CD4-positive, alpha-beta T cell treated with Interleukin-2 at 100 ng/mL for 4 hours (primary cell): Measurements from ENCODE around the gene SCYL1.

Source experiments
- DNase-seq: peaks from one replicate; pipeline ENCODE4 v3.0.0-alpha.2; 2020; ENCODE audit warnings: low spot score

Gene SCYL1

DNA sequence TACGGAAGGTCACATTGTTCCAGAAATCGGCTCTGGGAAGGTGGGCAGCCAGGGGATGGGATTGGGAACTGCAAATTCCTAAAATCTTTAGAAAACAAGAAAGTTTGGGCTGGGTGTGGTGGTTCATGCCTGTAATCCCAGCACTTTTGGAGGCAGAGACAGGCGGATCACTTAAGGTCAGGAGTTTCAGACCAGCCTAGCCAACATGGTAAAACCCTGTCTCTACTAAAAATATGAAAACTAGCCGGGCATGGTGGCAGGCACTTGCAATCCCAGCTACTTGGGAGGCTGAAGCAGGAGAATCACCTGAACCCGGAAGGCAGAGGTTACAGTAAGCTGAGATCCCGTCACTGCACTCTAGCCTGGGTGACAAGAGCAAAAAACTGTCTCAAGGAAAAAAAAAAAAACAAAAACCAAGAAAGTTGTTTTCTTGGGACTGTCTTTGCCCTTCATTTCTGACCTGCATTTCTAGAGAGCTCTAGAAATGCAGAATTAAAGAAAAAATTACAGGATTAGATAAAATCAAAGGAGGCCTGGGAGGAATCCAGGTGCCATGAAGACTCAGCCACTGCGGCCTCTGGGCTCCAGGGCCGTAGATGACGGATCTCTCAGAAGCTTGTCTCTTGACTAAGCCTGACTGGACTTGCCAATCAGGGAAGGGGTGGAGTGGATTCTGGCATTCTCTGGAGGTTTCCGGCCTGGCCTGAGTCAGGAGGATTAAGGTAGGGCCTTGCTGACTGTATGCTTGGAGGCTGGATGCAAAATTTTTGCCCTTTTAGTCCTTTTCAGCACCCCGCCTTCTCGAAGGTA, 31.3 kb upstream of the SCYL1 start:
- no peak for DNase-seq

DNA sequence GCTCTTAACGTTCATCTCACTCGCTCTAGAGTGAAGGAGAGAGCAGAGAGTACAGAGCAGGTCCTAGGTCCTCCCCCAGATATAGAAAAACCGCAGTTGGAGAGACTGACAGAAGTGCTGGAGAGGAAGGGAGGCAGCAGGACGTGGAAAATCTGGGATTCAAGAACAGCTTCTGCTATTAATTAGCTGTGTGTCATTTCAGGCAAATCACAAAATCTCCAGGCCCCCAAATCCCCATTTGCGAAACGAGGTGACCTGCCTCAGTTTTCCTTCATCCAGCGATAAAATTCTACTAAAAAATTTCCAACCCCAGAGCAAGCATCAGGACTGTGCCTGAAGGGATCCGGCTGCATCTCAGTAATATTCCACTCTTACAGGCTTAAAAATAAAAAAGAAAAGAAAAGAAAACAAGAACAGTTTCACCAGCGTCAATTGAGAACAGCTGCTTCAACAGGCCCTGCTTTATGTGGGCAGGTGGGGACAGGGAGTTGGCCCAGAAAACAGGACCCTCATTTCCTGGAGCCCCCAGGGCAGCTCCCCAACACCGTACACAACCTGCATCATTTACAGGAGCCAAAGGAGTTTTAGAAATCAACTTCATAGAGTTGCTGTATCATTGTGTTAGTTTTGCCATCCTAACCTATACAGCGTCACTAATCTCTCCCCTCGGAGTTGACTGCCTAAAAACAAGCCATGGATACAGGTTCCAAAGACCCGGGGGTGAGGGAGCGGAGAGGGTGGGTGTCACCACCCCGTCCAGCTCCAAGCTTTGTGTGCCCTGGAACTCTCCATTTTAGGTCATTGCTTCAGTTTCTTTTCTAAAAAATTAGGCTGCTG, 28.4 kb upstream of the SCYL1 start:
- no peak for DNase-seq

DNA sequence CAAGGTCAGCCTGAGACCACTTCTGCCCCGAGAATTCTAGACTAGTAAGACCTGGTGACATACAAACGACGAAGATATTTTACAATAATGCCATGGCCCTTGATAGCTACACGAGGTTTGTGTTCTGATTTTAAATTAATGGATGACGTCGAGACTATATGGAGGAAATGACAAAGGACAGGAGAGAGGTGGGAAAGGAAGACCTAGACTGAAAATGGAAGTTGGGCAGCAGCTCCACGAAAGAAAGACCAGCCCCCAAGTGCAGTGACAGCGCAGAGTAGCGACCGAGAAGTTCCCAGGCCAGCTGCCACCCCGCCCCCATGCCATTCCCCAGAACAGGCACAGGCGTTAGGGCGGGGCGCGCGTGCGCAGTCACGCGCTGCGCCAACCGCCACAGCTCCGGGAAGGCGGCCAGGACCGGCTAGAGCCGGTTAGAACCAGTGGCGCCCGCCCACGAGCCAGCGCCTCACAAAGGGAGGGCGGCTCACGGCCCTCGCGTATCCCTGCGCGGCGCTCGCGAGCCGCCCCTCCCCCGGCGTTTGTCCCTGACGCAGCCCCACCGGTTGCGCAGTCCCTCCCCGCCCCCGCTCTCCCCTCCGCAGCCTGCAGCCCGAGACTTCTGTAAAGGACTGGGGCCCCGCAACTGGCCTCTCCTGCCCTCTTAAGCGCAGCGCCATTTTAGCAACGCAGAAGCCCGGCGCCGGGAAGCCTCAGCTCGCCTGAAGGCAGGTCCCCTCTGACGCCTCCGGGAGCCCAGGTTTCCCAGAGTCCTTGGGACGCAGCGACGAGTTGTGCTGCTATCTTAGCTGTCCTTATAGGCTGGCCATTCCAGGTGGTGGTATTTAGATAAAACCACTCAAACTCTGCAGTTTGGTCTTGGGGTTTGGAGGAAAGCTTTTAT, 27.5 kb upstream of the SCYL1 start:
- peak; percentile 97 for DNase-seq

DNA sequence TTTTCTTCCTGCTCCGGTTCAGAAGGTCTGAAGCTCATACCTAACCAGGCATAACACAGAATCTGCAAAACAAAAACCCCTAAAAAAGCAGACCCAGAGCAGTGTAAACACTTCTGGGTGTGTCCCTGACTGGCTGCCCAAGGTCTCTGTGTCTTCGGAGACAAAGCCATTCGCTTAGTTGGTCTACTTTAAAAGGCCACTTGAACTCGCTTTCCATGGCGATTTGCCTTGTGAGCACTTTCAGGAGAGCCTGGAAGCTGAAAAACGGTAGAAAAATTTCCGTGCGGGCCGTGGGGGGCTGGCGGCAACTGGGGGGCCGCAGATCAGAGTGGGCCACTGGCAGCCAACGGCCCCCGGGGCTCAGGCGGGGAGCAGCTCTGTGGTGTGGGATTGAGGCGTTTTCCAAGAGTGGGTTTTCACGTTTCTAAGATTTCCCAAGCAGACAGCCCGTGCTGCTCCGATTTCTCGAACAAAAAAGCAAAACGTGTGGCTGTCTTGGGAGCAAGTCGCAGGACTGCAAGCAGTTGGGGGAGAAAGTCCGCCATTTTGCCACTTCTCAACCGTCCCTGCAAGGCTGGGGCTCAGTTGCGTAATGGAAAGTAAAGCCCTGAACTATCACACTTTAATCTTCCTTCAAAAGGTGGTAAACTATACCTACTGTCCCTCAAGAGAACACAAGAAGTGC, 26.7 kb upstream of the SCYL1 start:
- peak; percentile 71 for DNase-seq

DNA sequence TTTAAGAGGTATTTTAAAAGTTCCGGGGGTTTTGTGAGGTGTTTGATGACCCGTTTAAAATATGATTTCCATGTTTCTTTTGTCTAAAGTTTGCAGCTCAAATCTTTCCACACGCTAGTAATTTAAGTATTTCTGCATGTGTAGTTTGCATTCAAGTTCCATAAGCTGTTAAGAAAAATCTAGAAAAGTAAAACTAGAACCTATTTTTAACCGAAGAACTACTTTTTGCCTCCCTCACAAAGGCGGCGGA, 26.2 kb upstream of the SCYL1 start:
- DNase-seq, result no peak

DNA sequence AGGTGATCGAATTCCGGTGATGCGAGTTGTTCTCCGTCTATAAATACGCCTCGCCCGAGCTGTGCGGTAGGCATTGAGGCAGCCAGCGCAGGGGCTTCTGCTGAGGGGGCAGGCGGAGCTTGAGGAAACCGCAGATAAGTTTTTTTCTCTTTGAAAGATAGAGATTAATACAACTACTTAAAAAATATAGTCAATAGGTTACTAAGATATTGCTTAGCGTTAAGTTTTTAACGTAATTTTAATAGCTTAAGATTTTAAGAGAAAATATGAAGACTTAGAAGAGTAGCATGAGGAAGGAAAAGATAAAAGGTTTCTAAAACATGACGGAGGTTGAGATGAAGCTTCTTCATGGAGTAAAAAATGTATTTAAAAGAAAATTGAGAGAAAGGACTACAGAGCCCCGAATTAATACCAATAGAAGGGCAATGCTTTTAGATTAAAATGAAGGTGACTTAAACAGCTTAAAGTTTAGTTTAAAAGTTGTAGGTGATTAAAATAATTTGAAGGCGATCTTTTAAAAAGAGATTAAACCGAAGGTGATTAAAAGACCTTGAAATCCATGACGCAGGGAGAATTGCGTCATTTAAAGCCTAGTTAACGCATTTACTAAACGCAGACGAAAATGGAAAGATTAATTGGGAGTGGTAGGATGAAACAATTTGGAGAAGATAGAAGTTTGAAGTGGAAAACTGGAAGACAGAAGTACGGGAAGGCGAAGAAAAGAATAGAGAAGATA, 25.7 kb upstream of the SCYL1 start, which contains the start of gene MALAT1:
MALAT1 (plus strand) TSS at position 69 of the 736 bp plus-strand sequence.
- DNase-seq, result peak; percentile 97

DNA sequence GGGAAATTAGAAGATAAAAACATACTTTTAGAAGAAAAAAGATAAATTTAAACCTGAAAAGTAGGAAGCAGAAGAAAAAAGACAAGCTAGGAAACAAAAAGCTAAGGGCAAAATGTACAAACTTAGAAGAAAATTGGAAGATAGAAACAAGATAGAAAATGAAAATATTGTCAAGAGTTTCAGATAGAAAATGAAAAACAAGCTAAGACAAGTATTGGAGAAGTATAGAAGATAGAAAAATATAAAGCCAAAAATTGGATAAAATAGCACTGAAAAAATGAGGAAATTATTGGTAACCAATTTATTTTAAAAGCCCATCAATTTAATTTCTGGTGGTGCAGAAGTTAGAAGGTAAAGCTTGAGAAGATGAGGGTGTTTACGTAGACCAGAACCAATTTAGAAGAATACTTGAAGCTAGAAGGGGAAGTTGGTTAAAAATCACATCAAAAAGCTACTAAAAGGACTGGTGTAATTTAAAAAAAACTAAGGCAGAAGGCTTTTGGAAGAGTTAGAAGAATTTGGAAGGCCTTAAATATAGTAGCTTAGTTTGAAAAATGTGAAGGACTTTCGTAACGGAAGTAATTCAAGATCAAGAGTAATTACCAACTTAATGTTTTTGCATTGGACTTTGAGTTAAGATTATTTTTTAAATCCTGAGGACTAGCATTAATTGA, 25.0 kb upstream of the SCYL1 start:
- DNase-seq, result no peak

DNA sequence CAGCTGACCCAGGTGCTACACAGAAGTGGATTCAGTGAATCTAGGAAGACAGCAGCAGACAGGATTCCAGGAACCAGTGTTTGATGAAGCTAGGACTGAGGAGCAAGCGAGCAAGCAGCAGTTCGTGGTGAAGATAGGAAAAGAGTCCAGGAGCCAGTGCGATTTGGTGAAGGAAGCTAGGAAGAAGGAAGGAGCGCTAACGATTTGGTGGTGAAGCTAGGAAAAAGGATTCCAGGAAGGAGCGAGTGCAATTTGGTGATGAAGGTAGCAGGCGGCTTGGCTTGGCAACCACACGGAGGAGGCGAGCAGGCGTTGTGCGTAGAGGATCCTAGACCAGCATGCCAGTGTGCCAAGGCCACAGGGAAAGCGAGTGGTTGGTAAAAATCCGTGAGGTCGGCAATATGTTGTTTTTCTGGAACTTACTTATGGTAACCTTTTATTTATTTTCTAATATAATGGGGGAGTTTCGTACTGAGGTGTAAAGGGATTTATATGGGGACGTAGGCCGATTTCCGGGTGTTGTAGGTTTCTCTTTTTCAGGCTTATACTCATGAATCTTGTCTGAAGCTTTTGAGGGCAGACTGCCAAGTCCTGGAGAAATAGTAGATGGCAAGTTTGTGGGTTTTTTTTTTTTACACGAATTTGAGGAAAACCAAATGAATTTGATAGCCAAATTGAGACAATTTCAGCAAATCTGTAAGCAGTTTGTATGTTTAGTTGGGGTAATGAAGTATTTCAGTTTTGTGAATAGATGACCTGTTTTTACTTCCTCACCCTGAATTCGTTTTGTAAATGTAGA, 24.3 kb upstream of the SCYL1 start:
- DNase-seq, result peak; percentile 42

DNA sequence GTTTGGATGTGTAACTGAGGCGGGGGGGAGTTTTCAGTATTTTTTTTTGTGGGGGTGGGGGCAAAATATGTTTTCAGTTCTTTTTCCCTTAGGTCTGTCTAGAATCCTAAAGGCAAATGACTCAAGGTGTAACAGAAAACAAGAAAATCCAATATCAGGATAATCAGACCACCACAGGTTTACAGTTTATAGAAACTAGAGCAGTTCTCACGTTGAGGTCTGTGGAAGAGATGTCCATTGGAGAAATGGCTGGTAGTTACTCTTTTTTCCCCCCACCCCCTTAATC, 23.8 kb upstream of the SCYL1 start:
- DNase-seq, result no peak

DNA sequence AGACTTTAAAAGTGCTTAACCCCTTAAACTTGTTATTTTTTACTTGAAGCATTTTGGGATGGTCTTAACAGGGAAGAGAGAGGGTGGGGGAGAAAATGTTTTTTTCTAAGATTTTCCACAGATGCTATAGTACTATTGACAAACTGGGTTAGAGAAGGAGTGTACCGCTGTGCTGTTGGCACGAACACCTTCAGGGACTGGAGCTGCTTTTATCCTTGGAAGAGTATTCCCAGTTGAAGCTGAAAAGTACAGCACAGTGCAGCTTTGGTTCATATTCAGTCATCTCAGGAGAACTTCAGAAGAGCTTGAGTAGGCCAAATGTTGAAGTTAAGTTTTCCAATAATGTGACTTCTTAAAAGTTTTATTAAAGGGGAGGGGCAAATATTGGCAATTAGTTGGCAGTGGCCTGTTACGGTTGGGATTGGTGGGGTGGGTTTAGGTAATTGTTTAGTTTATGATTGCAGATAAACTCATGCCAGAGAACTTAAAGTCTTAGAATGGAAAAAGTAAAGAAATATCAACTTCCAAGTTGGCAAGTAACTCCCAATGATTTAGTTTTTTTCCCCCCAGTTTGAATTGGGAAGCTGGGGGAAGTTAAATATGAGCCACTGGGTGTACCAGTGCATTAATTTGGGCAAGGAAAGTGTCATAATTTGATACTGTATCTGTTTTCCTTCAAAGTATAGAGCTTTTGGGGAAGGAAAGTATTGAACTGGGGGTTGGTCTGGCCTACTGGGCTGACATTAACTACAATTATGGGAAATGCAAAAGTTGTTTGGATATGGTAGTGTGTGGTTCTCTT, 23.2 kb upstream of the SCYL1 start:
- peak; percentile 3 for DNase-seq

DNA sequence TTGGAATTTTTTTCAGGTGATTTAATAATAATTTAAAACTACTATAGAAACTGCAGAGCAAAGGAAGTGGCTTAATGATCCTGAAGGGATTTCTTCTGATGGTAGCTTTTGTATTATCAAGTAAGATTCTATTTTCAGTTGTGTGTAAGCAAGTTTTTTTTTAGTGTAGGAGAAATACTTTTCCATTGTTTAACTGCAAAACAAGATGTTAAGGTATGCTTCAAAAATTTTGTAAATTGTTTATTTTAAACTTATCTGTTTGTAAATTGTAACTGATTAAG, 22.7 kb upstream of the SCYL1 start:
- no peak for DNase-seq

DNA sequence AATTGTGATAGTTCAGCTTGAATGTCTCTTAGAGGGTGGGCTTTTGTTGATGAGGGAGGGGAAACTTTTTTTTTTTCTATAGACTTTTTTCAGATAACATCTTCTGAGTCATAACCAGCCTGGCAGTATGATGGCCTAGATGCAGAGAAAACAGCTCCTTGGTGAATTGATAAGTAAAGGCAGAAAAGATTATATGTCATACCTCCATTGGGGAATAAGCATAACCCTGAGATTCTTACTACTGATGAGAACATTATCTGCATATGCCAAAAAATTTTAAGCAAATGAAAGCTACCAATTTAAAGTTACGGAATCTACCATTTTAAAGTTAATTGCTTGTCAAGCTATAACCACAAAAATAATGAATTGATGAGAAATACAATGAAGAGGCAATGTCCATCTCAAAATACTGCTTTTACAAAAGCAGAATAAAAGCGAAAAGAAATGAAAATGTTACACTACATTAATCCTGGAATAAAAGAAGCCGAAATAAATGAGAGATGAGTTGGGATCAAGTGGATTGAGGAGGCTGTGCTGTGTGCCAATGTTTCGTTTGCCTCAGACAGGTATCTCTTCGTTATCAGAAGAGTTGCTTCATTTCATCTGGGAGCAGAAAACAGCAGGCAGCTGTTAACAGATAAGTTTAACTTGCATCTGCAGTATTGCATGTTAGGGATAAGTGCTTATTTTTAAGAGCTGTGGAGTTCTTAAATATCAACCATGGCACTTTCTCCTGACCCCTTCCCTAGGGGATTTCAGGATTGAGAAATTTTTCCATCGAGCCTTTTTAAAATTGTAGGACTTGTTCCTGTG, 22.1 kb upstream of the SCYL1 start:
- peak; percentile 47 for DNase-seq

DNA sequence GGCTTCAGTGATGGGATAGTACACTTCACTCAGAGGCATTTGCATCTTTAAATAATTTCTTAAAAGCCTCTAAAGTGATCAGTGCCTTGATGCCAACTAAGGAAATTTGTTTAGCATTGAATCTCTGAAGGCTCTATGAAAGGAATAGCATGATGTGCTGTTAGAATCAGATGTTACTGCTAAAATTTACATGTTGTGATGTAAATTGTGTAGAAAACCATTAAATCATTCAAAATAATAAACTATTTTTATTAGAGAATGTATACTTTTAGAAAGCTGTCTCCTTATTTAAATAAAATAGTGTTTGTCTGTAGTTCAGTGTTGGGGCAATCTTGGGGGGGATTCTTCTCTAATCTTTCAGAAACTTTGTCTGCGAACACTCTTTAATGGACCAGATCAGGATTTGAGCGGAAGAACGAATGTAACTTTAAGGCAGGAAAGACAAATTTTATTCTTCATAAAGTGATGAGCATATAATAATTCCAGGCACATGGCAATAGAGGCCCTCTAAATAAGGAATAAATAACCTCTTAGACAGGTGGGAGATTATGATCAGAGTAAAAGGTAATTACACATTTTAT, 21.4 kb upstream of the SCYL1 start:
- no peak for DNase-seq

DNA sequence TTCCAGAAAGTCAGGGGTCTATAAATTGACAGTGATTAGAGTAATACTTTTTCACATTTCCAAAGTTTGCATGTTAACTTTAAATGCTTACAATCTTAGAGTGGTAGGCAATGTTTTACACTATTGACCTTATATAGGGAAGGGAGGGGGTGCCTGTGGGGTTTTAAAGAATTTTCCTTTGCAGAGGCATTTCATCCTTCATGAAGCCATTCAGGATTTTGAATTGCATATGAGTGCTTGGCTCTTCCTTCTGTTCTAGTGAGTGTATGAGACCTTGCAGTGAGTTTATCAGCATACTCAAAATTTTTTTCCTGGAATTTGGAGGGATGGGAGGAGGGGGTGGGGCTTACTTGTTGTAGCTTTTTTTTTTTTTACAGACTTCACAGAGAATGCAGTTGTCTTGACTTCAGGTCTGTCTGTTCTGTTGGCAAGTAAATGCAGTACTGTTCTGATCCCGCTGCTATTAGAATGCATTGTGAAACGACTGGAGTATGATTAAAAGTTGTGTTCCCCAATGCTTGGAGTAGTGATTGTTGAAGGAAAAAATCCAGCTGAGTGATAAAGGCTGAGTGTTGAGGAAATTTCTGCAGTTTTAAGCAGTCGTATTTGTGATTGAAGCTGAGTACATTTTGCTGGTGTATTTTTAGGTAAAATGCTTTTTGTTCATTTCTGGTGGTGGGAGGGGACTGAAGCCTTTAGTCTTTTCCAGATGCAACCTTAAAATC, 20.8 kb upstream of the SCYL1 start:
- peak; percentile 18 for DNase-seq

DNA sequence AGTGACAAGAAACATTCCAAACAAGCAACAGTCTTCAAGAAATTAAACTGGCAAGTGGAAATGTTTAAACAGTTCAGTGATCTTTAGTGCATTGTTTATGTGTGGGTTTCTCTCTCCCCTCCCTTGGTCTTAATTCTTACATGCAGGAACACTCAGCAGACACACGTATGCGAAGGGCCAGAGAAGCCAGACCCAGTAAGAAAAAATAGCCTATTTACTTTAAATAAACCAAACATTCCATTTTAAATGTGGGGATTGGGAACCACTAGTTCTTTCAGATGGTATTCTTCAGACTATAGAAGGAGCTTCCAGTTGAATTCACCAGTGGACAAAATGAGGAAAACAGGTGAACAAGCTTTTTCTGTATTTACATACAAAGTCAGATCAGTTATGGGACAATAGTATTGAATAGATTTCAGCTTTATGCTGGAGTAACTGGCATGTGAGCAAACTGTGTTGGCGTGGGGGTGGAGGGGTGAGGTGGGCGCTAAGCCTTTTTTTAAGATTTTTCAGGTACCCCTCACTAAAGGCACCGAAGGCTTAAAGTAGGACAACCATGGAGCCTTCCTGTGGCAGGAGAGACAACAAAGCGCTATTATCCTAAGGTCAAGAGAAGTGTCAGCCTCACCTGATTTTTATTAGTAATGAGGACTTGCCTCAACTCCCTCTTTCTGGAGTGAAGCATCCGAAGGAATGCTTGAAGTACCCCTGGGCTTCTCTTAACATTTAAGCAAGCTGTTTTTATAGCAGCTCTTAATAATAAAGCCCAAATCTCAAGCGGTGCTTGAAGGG, 20.0 kb upstream of the SCYL1 start:
- DNase-seq, result no peak

DNA sequence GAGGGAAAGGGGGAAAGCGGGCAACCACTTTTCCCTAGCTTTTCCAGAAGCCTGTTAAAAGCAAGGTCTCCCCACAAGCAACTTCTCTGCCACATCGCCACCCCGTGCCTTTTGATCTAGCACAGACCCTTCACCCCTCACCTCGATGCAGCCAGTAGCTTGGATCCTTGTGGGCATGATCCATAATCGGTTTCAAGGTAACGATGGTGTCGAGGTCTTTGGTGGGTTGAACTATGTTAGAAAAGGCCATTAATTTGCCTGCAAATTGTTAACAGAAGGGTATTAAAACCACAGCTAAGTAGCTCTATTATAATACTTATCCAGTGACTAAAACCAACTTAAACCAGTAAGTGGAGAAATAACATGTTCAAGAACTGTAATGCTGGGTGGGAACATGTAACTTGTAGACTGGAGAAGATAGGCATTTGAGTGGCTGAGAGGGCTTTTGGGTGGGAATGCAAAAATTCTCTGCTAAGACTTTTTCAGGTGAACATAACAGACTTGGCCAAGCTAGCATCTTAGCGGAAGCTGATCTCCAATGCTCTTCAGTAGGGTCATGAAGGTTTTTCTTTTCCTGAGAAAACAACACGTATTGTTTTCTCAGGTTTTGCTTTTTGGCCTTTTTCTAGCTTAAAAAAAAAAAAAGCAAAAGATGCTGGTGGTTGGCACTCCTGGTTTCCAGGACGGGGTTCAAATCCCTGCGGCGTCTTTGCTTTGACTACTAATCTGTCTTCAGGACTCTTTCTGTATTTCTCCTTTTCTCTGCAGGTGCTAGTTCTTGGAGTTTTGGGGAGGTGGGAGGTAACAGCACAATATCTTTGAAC, 19.2 kb upstream of the SCYL1 start:
- DNase-seq, result peak; percentile 11
